Measurements from ENCODE around the gene OR4M1.
A peak's percentile ranks its signal among the peaks of the same experiment; 100 is the strongest.
"Not testable (repeated sequence)": the region's sequence is repeated elsewhere in the genome, so short reads cannot be mapped to it uniquely, and the experiment has no call there.

The OR4M1 gene

GRCh38 chr14:19788150-19788549 is 14.8 kb downstream of the OR4M1 start:
- H3K4me3 Mint-ChIP-seq; H3K27ac Mint-ChIP-seq (ENCODE audit: low read depth); H3K9me3 Mint-ChIP-seq; H3K36me3 Mint-ChIP-seq (ENCODE audit: insufficient read depth); H3K4me1 Mint-ChIP-seq; DNase-seq (ENCODE audit: low spot score in 2 of 2); ATAC-seq (replicated peaks; ENCODE audit: extremely low read depth, poor library complexity, severe bottlenecking); H3K27me3 Mint-ChIP-seq: not testable (repeated sequence)

- not testable (repeated sequence) for ATAC-seq (replicated peaks; ENCODE audit: extremely low read depth, poor library complexity, severe bottlenecking); H3K27me3 Mint-ChIP-seq; H3K36me3 Mint-ChIP-seq (ENCODE audit: insufficient read depth); H3K4me3 Mint-ChIP-seq; H3K4me1 Mint-ChIP-seq; DNase-seq (ENCODE audit: low spot score in 2 of 2); H3K27ac Mint-ChIP-seq (ENCODE audit: low read depth); H3K9me3 Mint-ChIP-seq
Observed at GRCh38 chr14:19796520-19797108, 23.3 kb downstream of the OR4M1 start.

DNA sequence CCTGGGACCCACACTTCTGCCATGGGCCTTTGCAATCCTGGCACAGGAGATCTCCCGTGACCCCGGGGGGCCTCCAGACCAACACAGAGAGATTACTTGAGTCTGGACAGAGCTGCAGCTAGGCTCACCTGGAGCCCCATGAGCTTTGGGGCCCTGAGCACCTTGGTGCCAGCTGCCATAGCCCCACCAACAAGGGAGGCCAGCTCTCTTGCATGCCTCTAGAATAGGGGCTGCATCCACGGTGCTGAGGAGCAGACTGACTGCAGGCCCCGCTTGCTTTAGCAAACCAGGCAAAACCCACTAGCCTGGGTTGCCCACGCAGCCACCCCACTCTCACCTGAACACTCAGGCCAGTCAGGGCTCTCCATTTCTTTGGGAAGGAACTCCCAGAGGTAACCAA is 26.6 kb downstream of the OR4M1 start:
- no peaks in the 10 kb centered on the region for H3K27me3 Mint-ChIP-seq
- H3K27ac Mint-ChIP-seq (ENCODE audit: low read depth): no peak overlapping the region
- ATAC-seq (replicated peaks; ENCODE audit: extremely low read depth, poor library complexity, severe bottlenecking) (no peak), DNase-seq (ENCODE audit: low spot score in 2 of 2) (no peak)
- H3K4me1 Mint-ChIP-seq: no peaks in the 10 kb centered on the region
- peaks cover 1% of the 10 kb centered on the region for H3K36me3 Mint-ChIP-seq (ENCODE audit: insufficient read depth)
- no peak overlapping the region for H3K4me3 Mint-ChIP-seq
- no peaks in the 10 kb centered on the region for H3K9me3 Mint-ChIP-seq

DNA sequence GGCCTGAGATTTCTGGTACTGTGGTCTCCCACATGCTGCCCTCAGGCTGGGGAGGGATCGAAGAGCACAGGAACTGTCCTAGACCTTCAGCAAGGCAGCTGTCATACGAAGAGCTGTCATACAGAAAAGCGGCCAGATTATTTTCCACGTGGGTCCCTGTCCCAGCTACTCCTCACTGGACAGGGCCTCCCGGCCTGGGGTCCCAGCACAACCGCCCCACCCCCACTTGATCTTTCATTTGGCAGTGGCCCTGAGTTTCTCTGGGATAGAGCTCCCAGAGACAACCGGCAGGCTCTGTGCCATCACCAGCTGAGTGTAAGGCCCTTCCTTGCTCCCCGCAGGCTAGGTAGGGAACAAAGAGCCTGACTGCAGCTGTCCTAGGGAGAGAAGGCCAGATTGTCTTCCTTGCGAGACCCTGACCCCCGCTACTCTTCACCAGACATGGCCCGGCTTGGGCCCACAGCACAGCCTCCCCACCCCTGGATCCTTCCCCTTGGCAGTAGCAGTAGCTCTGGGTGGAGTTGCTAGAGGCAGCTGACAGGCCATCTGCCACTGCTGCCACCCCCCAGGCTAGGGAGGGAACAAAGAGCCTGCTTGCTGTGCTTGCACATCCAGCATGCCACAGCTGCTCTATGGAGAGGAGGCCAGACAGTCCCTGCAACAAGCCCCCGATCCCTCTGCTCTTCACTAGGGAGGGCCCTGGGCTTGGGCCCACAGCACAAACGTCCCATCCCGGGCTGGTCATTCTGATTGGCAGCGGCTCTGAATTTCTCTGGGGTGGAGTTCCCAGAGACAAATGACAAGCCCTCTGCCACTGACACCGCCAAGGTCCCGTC is 27.2 kb downstream of the OR4M1 start:
- peak; percentile 27 for ATAC-seq (replicated peaks; ENCODE audit: extremely low read depth, poor library complexity, severe bottlenecking)
- H3K36me3 Mint-ChIP-seq (ENCODE audit: insufficient read depth): peaks cover 1% of the 10 kb centered on the region
- H3K27me3 Mint-ChIP-seq: no peaks in the 10 kb centered on the region
- no peaks in the 10 kb centered on the region for H3K9me3 Mint-ChIP-seq
- H3K27ac Mint-ChIP-seq (ENCODE audit: low read depth): no peak overlapping the region
- no peak for DNase-seq (ENCODE audit: low spot score in 2 of 2)
- H3K4me3 Mint-ChIP-seq: no peak overlapping the region
- H3K4me1 Mint-ChIP-seq: no peaks in the 10 kb centered on the region

DNA sequence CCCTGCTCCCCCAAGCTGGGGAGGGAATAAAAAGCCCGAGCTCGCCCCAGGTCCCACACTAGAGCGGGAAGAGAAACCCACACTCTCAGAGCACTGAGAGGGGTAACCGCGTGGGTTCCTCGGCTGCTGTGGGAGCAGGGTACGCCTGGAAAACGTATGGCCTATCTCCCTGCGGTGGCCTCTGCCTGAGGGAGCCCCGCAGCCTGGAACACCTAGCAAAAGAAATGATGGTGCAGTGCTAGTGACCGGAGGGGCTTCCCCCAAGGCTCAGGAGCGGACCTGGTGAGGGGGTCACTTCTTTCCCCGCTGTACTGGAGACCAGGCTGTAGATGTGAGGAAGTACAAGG is 27.8 kb downstream of the OR4M1 start:
- no peak for DNase-seq (ENCODE audit: low spot score in 2 of 2)
- peaks cover 1% of the 10 kb centered on the region for H3K36me3 Mint-ChIP-seq (ENCODE audit: insufficient read depth)
- no peak overlapping the region for H3K4me3 Mint-ChIP-seq
- peak; percentile 24 for ATAC-seq (replicated peaks; ENCODE audit: extremely low read depth, poor library complexity, severe bottlenecking)
- H3K4me1 Mint-ChIP-seq: no peaks in the 10 kb centered on the region
- no peak overlapping the region for H3K27ac Mint-ChIP-seq (ENCODE audit: low read depth)
- H3K9me3 Mint-ChIP-seq: no peaks in the 10 kb centered on the region
- no peaks in the 10 kb centered on the region for H3K27me3 Mint-ChIP-seq

DNA sequence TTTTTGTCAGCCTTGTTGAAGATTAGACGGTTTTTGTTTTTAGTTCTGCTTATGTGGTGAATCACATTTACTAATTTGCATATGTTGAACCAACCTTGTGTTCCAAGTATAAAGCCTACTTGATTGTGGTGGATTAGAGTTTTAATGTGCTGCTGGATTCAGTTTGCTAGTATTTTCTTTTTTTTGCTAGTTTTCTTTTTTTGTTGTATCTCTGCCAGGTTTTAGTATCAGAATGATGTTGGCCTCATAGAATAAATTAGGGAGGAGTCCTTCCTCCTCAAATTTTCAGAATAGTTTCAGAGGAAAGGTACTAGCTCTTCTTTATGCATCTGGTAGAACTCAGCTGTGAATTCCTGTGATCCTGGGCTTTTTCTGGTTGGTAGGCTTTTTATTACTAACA is 30.2 kb downstream of the OR4M1 start, which contains the start of gene OR4N2:
Gene OR4N2 (plus strand): TSS at position 301 of the 400 bp plus-strand sequence. CDS start 23,679 bp downstream, outside the sequence.
- H3K4me3 Mint-ChIP-seq; H3K9me3 Mint-ChIP-seq; H3K27me3 Mint-ChIP-seq; H3K27ac Mint-ChIP-seq (ENCODE audit: low read depth); DNase-seq (ENCODE audit: low spot score in 2 of 2); H3K4me1 Mint-ChIP-seq; ATAC-seq (replicated peaks; ENCODE audit: extremely low read depth, poor library complexity, severe bottlenecking); H3K36me3 Mint-ChIP-seq (ENCODE audit: insufficient read depth): not testable (repeated sequence)

- H3K9me3 Mint-ChIP-seq: peaks cover 10% of the 10 kb centered on the region
- H3K4me3 Mint-ChIP-seq; H3K27ac Mint-ChIP-seq (ENCODE audit: low read depth); DNase-seq (ENCODE audit: low spot score in 2 of 2); H3K4me1 Mint-ChIP-seq; ATAC-seq (replicated peaks; ENCODE audit: extremely low read depth, poor library complexity, severe bottlenecking); H3K27me3 Mint-ChIP-seq; H3K36me3 Mint-ChIP-seq (ENCODE audit: insufficient read depth): not testable (repeated sequence)
Observed at GRCh38 chr14:19813171-19813920, 40.0 kb downstream of the OR4M1 start.

- not testable (repeated sequence) for H3K27me3 Mint-ChIP-seq; DNase-seq (ENCODE audit: low spot score in 2 of 2); H3K27ac Mint-ChIP-seq (ENCODE audit: low read depth); H3K4me3 Mint-ChIP-seq; H3K4me1 Mint-ChIP-seq; ATAC-seq (replicated peaks; ENCODE audit: extremely low read depth, poor library complexity, severe bottlenecking); H3K36me3 Mint-ChIP-seq (ENCODE audit: insufficient read depth)
- H3K9me3 Mint-ChIP-seq: peaks cover 12% of the 10 kb centered on the region
Observed at GRCh38 chr14:19819879-19820278, 46.6 kb downstream of the OR4M1 start.

- ATAC-seq (replicated peaks; ENCODE audit: extremely low read depth, poor library complexity, severe bottlenecking); H3K4me1 Mint-ChIP-seq; H3K27ac Mint-ChIP-seq (ENCODE audit: low read depth); H3K4me3 Mint-ChIP-seq; DNase-seq (ENCODE audit: low spot score in 2 of 2); H3K27me3 Mint-ChIP-seq; H3K36me3 Mint-ChIP-seq (ENCODE audit: insufficient read depth): not testable (repeated sequence)
- H3K9me3 Mint-ChIP-seq: peaks cover 12% of the 10 kb centered on the region
Observed at GRCh38 chr14:19821016-19821415, 47.7 kb downstream of the OR4M1 start.

GRCh38 chr14:19823178-19823577 is 49.9 kb downstream of the OR4M1 start:
- DNase-seq (ENCODE audit: low spot score in 2 of 2) (no peak), ATAC-seq (replicated peaks; ENCODE audit: extremely low read depth, poor library complexity, severe bottlenecking) (no peak)
- no peaks in the 10 kb centered on the region for H3K4me1 Mint-ChIP-seq
- no peaks in the 10 kb centered on the region for H3K36me3 Mint-ChIP-seq (ENCODE audit: insufficient read depth)
- no peaks in the 10 kb centered on the region for H3K27me3 Mint-ChIP-seq
- no peak overlapping the region for H3K27ac Mint-ChIP-seq (ENCODE audit: low read depth)
- H3K9me3 Mint-ChIP-seq: peaks cover 12% of the 10 kb centered on the region
- H3K4me3 Mint-ChIP-seq: no peak overlapping the region

DNA sequence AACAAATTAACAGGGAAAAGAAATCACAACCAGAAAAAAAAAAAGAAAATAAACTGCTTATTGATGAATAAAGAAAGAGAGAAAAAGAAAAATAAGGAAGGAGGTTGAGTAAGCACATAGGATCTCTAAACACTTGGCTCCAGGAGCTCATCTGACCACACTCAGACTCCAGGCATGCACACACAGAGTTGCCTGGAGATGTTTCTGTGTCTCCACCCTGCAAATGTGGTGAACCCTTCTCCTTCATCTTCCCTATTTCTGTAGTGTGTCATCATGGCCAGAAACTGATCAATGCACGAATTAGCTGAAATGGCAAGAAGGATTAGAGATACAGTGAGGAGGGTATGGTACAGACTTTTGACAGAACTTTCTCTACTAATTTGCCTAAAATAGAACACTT is 50.5 kb downstream of the OR4M1 start:
- DNase-seq (ENCODE audit: low spot score in 2 of 2) (no peak), ATAC-seq (replicated peaks; ENCODE audit: extremely low read depth, poor library complexity, severe bottlenecking) (no peak)
- H3K27me3 Mint-ChIP-seq: no peaks in the 10 kb centered on the region
- no peak overlapping the region for H3K4me3 Mint-ChIP-seq
- no peaks in the 10 kb centered on the region for H3K4me1 Mint-ChIP-seq
- H3K27ac Mint-ChIP-seq (ENCODE audit: low read depth): no peak overlapping the region
- no peaks in the 10 kb centered on the region for H3K36me3 Mint-ChIP-seq (ENCODE audit: insufficient read depth)
- H3K9me3 Mint-ChIP-seq: peaks cover 12% of the 10 kb centered on the region

DNA sequence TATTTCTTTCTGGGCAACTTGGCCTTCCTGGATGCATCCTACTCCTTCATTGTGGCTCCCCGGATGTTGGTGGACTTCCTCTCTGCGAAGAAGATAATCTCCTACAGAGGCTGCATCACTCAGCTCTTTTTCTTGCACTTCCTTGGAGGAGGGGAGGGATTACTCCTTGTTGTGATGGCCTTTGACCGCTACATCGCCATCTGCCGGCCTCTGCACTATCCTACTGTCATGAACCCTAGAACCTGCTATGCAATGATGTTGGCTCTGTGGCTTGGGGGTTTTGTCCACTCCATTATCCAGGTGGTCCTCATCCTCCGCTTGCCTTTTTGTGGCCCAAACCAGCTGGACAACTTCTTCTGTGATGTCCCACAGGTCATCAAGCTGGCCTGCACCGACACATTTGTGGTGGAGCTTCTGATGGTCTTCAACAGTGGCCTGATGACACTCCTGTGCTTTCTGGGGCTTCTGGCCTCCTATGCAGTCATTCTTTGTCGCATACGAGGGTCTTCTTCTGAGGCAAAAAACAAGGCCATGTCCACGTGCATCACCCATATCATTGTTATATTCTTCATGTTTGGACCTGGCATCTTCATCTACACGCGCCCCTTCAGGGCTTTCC is 54.4 kb downstream of the OR4M1 start:
- H3K4me1 Mint-ChIP-seq; H3K27ac Mint-ChIP-seq (ENCODE audit: low read depth); ATAC-seq (replicated peaks; ENCODE audit: extremely low read depth, poor library complexity, severe bottlenecking); H3K4me3 Mint-ChIP-seq; DNase-seq (ENCODE audit: low spot score in 2 of 2); H3K36me3 Mint-ChIP-seq (ENCODE audit: insufficient read depth); H3K9me3 Mint-ChIP-seq; H3K27me3 Mint-ChIP-seq: not testable (repeated sequence)

Measured in central memory CD8-positive, alpha-beta T cell (primary cell).